ENCODE results near the gene SLC35F6.

DNA sequence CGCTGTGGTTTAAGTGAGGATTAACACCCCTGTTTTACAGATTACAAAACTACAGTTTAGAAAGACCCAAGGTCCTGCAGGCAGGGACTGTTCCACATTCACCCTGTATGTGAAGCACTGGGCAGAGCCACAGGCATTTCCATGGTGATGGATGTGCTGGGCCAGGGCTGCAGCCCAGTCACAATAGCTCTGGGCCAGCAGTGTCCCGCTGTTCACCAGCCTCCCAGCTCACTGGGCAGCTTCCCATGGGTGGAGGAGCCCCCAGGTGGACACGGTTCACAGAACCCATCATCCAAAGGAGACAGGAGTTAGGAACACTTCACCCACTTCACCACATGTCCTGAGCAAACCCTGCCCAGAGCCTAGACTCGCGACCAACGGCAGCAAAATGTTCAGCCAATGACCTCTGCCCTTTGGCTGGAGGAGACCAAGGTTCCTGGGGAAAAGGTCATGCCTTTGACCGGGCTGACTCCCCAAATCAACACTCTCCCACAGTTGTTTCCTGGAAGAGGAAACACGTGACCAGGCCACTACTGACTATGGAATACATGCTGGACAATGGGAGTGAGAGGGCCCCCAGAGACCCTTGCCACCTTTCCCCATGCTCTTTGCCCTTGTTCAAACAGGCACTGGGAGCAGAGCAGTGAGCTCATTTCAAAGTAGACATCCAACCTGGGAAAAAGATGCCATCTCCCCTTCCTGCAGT, 28.0 kb upstream of the SLC35F6 start:
- TF ChIP-seq, protein P1, sequence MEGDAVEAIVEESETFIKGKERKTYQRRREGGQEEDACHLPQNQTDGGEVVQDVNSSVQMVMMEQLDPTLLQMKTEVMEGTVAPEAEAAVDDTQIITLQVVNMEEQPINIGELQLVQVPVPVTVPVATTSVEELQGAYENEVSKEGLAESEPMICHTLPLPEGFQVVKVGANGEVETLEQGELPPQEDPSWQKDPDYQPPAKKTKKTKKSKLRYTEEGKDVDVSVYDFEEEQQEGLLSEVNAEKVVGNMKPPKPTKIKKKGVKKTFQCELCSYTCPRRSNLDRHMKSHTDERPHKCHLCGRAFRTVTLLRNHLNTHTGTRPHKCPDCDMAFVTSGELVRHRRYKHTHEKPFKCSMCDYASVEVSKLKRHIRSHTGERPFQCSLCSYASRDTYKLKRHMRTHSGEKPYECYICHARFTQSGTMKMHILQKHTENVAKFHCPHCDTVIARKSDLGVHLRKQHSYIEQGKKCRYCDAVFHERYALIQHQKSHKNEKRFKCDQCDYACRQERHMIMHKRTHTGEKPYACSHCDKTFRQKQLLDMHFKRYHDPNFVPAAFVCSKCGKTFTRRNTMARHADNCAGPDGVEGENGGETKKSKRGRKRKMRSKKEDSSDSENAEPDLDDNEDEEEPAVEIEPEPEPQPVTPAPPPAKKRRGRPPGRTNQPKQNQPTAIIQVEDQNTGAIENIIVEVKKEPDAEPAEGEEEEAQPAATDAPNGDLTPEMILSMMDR (IDR thresholded peaks at IDR 0.05): no peak
- TF ChIP-seq ZFX (IDR thresholded peaks at IDR 0.05; ENCODE audit: borderline replicate concordance): no peak

Measured in 22Rv1 (cell line).